CD4-positive, CD25-positive, alpha-beta regulatory T cell (primary cell): ENCODE data around the gene CCDC85B. TPM values are rescaled to one million over a fixed set of nuclear protein-coding genes. Genes with fewer than 3 reads are reported as not detected.

ENCODE experiments used
- ATAC-seq, 2 donors: fragments of 150-1000 bp; cut with Tn5 transposase; one replicate each; pipeline ENCODE4 v1.10.0; 2021; ENCODE audit warnings: low read depth in 2 of 2, moderate number of reproducible peaks in 2 of 2, moderate library complexity in 1 of 2
- DNase-seq, 3 donors: peaks; one replicate each; pipeline versions ENCODE4 v3.0.0 to v3.0.0-alpha.2; 2012 to 2022; ENCODE audit warnings: mixed read lengths in 1 of 3
- H3K27ac ChIP-seq: one replicate; pipeline ENCODE4 v1.7.0; 2013; ENCODE audit warnings: mild to moderate bottlenecking, low read length; ENCODE audit not compliant: insufficient read depth, poor library complexity, severe bottlenecking
- H3K27me3 ChIP-seq: one replicate; pipeline ENCODE4 v1.7.0; 2013; ENCODE audit warnings: low read length; ENCODE audit not compliant: control insufficient read depth, insufficient read depth
- H3K36me3 ChIP-seq: one replicate; pipeline ENCODE4 v1.7.0; 2013; ENCODE audit warnings: mild to moderate bottlenecking, low read length, moderate library complexity; ENCODE audit not compliant: control insufficient read depth, insufficient read depth
- H3K4me1 ChIP-seq: 2 replicates; pipeline ENCODE4 v1.7.0; 2013; ENCODE audit warnings: mild to moderate bottlenecking, low read length; ENCODE audit not compliant: insufficient read depth, control insufficient read depth, poor library complexity, severe bottlenecking
- H3K4me3 ChIP-seq: one replicate; pipeline ENCODE4 v1.7.0; 2013; ENCODE audit warnings: low read depth, mild to moderate bottlenecking, low read length, moderate library complexity
- H3K9me3 ChIP-seq, 2 experiments: 1 replicate in 1 of 2; 2 replicates in 1 of 2; pipeline ENCODE4 v1.7.0; 2013; ENCODE audit warnings: low read length in 2 of 2, mild to moderate bottlenecking in 1 of 2, moderate library complexity in 1 of 2; ENCODE audit not compliant: control insufficient read depth in 2 of 2
- H3K27ac Mint-ChIP-seq, 3 donors: one replicate each; pipeline ENCODE4 v1.8.0; 2020 to 2022; ENCODE audit warnings: mild to moderate bottlenecking in 3 of 3, mixed read lengths in 3 of 3, moderate library complexity in 2 of 3
- H3K27me3 Mint-ChIP-seq: one replicate; pipeline ENCODE4 v1.8.0; 2022; ENCODE audit warnings: mild to moderate bottlenecking, mixed read lengths
- H3K36me3 Mint-ChIP-seq: one replicate; pipeline ENCODE4 v1.8.0; 2020; ENCODE audit warnings: mixed read lengths
- H3K4me1 Mint-ChIP-seq, 4 donors: one replicate each; pipeline ENCODE4 v1.8.0; 2020 to 2022; ENCODE audit warnings: mixed read lengths in 4 of 4, mild to moderate bottlenecking in 1 of 4
- H3K4me3 Mint-ChIP-seq, 4 donors: one replicate each; pipeline ENCODE4 v1.8.0; 2020 to 2022; ENCODE audit warnings: mild to moderate bottlenecking in 4 of 4, mixed read lengths in 4 of 4, moderate library complexity in 3 of 4
- H3K9me3 Mint-ChIP-seq, 7 donors: one replicate each; pipeline ENCODE4 v1.8.0; 2020 to 2022; ENCODE audit warnings: mixed read lengths in 7 of 7, mild to moderate bottlenecking in 3 of 7, moderate library complexity in 2 of 7
- polyA plus RNA-seq, 4 donors: library from polyadenylated mRNA; unstranded; fragments of 300-500 nt; fragmentation: Illumina TruSeq; gene quantifications; one replicate each; pipeline ENCODE4 v1.2.3, GENCODE V29; 2021
- total RNA-seq: library from RNA; stranded (reverse); gene quantifications from one replicate; pipeline ENCODE4 v1.2.3, GENCODE V29; 2022

The CCDC85B gene
- total and polyA plus RNA-seq, 5 donors from 2014 or later, result 20.7 to 74.0 (median 62.1) TPM

DNA sequence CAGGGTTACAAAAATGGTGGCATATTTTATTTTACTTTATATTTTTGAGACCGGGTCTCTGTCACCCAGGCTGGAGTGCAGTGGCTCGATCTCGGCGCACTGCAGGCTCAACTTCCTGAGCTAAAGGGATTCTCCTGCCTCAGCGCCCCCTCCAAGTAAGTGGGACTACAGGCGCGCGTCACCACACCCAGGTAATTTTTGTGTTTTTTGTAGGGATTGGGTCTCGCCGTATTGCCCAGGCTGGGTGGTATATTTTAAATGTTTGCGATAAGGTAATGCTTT is 10.4 kb downstream of the CCDC85B start:
- H3K9me3 ChIP-seq, result no peaks in the 10 kb centered on the region
- peaks cover 3% of the 10 kb centered on the region for H3K27me3 ChIP-seq
- H3K27ac Mint-ChIP-seq, result peak overlapping the region in 2 of 3 donors; percentile 77 to 81
- no peak for ATAC-seq
- H3K36me3 Mint-ChIP-seq, result no peaks in the 10 kb centered on the region
- peaks cover 22% of the 10 kb centered on the region for H3K4me1 ChIP-seq
- H3K4me1 Mint-ChIP-seq, result peaks cover 0 to 19% (median 5%) of the 10 kb centered on the region in 4 donors
- H3K9me3 Mint-ChIP-seq, result peaks cover 0 to 2% (median 0%) of the 10 kb centered on the region in 7 donors
- H3K36me3 ChIP-seq, result no peaks in the 10 kb centered on the region
- H3K27me3 Mint-ChIP-seq, result peaks cover 29% of the 10 kb centered on the region
- H3K4me3 ChIP-seq, result peak overlapping the region; percentile 41
- DNase-seq, result no peak
- peak overlapping the region; percentile 41 for H3K27ac ChIP-seq
- H3K4me3 Mint-ChIP-seq, result peak overlapping the region; percentile 21 to 78 (median 74)

DNA sequence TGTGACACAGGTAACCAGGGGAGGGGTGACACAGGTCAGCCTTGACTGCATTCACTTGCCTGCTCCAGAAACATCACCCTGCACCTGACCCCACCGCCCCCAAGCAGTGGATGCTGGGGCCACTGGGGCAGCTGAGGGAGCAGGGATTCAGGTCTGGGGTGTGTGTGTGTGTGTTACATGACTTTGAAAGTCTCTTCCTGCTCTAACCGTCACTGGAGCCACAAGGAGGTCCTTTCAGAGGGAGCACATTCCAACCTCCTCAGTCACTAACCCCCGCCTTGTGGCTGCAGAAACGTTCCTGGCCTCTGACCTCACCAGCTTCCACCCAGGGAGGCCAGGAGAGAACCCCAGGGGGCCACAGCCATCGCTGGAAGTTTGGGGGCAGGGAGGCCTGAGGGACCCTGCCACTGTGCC is 12.6 kb downstream of the CCDC85B start:
- Histone ChIP-seq H3K36me3 (no peaks in the 10 kb centered on the region), H3K27me3 (peaks cover 9% of the 10 kb centered on the region), H3K27ac (no peak overlapping the region), H3K9me3 (no peaks in the 10 kb centered on the region), H3K4me1 (peaks cover 22% of the 10 kb centered on the region), H3K4me3 (no peak overlapping the region)
- no peak for ATAC-seq
- Mint-ChIP-seq H3K27ac (no peak overlapping the region), H3K4me3 (peak overlapping the region in 1 of 4 donors; percentile 72), H3K27me3 (peaks cover 32% of the 10 kb centered on the region), H3K9me3 (peaks cover 0 to 2% (median 0%) of the 10 kb centered on the region in 7 donors), H3K36me3 (no peaks in the 10 kb centered on the region), H3K4me1 (peaks cover 0 to 12% (median 5%) of the 10 kb centered on the region in 4 donors)
- no peak for DNase-seq

DNA sequence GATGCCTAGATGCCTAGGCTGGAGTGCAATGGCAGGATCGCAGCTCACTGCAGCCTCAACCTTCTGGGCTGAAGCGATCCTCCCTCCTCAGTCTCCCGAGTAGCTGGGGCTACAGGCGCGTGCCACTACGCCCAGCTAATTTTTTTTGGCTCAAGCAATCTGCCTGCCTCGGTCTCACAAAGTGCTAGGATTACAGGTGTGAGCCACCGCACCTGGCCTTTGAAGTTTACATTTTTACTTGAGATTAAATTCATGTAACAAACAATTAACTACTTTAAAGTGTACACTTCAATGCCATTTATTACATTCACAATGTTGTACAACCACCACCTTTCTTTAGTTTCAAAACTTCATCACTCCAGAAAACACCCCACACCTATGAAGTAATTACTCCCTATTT is 13.2 kb downstream of the CCDC85B start:
- DNase-seq (no peak), ATAC-seq (no peak)
- H3K4me3 ChIP-seq, result no peak overlapping the region
- H3K4me1 Mint-ChIP-seq, result peaks cover 0 to 10% (median 5%) of the 10 kb centered on the region in 4 donors
- peaks cover 22% of the 10 kb centered on the region for H3K4me1 ChIP-seq
- H3K36me3 ChIP-seq, result no peaks in the 10 kb centered on the region
- H3K36me3 Mint-ChIP-seq, result no peaks in the 10 kb centered on the region
- H3K4me3 Mint-ChIP-seq, result peak overlapping the region in 2 of 4 donors; percentile 1 to 39
- H3K27ac Mint-ChIP-seq, result peak overlapping the region in 1 of 3 donors; percentile 56
- H3K27ac ChIP-seq, result no peak overlapping the region
- H3K27me3 Mint-ChIP-seq, result peaks cover 35% of the 10 kb centered on the region
- peaks cover 0 to 1% (median 0%) of the 10 kb centered on the region in 7 donors for H3K9me3 Mint-ChIP-seq
- peaks cover 9% of the 10 kb centered on the region for H3K27me3 ChIP-seq
- no peaks in the 10 kb centered on the region for H3K9me3 ChIP-seq

DNA sequence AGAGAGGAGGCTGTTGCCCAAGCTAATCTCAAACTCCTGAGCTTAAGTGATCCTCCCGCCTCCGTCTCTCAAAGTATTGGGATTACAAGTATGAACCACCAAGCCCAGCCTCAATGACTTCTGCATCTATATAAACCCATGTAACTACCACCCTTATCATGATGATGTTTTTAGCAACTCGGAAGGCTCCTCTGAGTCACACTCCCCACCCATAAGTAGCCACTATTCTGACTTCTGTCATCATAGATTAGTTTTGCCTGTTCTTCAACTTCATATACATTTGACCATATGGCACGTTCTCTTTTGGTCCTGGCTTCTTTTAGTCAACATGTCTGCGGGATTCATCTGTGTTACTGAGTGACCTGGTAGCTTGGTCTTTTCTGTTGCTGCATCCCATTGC is 16.1 kb downstream of the CCDC85B start:
- Histone ChIP-seq H3K9me3 (no peaks in the 10 kb centered on the region), H3K27ac (no peak overlapping the region), H3K27me3 (peaks cover 9% of the 10 kb centered on the region), H3K4me3 (no peak overlapping the region), H3K36me3 (no peaks in the 10 kb centered on the region), H3K4me1 (no peaks in the 10 kb centered on the region)
- Mint-ChIP-seq H3K27me3 (peaks cover 32% of the 10 kb centered on the region), H3K4me3 (peak overlapping the region in 1 of 4 donors; percentile 32), H3K9me3 (no peaks in the 10 kb centered on the region), H3K36me3 (no peaks in the 10 kb centered on the region), H3K4me1 (peaks cover 0 to 7% (median 1%) of the 10 kb centered on the region in 4 donors), H3K27ac (no peak overlapping the region)
- ATAC-seq (no peak), DNase-seq (no peak)

DNA sequence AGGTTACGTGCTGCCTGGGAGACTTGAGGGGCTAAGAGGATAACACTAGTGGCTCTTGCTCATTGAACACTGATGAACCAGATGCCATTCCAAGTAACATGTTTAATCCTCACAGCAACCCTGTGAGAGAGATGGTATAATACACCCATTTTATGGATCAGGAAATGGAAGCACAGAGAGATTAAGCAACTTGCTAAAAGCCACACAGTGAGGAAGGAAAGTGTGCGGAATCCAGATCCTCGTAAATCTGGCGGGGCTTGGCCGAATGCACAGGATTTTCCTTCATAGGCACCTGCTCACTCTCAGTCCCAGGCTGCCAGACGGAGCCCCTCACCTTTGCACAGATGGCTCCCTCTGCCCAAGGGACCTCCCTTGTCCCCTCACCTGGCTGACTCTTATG is 17.4 kb downstream of the CCDC85B start:
- H3K4me1 Mint-ChIP-seq, result peaks cover 0 to 7% (median 1%) of the 10 kb centered on the region in 4 donors
- no peaks in the 10 kb centered on the region for H3K4me1 ChIP-seq
- H3K27me3 ChIP-seq, result peaks cover 9% of the 10 kb centered on the region
- DNase-seq (no peak), ATAC-seq (no peak)
- H3K4me3 Mint-ChIP-seq, result no peak overlapping the region
- peaks cover 26% of the 10 kb centered on the region for H3K27me3 Mint-ChIP-seq
- H3K36me3 ChIP-seq, result no peaks in the 10 kb centered on the region
- no peaks in the 10 kb centered on the region for H3K36me3 Mint-ChIP-seq
- H3K27ac Mint-ChIP-seq, result no peak overlapping the region
- no peak overlapping the region for H3K4me3 ChIP-seq
- H3K9me3 Mint-ChIP-seq, result no peaks in the 10 kb centered on the region
- no peaks in the 10 kb centered on the region for H3K9me3 ChIP-seq
- H3K27ac ChIP-seq, result no peak overlapping the region

DNA sequence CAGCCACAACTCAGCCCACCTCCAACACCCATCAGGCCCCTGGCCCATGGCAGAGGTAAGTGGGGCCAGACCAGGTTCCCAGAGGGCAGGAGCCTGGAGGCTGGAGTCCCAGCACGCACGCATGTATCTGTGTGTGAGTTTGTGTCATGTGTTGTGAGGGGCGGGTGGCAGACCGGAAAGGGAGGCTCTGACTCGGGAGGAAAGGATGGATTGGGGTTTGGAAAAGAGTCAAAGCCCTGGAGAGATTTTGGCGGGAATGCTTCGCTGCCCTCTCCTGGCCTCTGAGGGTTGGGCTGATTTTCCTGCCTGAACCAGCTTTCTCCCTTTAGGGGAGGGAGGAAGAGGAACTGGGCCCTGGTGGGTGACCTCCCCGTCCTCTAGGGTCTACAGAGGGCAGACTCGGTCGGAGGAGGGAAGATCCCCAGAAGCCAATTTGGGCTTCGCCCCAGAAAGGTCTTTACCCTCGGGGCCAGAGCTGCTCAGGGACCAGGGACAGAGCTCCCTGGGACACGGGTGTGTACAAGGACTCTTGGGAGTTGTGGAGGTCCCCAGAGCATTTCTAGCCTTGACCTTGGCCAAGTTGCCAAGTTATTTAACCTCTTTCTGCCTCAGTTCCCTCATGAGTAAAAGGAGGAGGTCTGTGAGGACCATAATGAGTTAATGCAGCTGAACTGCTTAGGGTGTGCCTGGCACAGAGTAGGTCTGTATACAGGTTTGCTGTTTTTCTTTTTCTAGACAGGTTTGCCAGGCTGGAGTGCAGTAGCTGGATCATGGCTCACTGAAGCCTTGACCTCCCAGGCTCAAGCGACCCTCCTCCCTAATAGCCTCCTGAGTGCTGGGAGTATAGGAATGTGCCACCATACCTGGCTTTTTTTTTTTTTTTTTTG is 21.5 kb downstream of the CCDC85B start:
- no peaks in the 10 kb centered on the region for H3K9me3 ChIP-seq
- Mint-ChIP-seq H3K27ac (no peak overlapping the region), H3K4me3 (peak overlapping the region in 1 of 4 donors; percentile 7), H3K9me3 (no peaks in the 10 kb centered on the region), H3K27me3 (peaks cover 18% of the 10 kb centered on the region), H3K36me3 (no peaks in the 10 kb centered on the region), H3K4me1 (peaks cover 0 to 28% (median 17%) of the 10 kb centered on the region in 4 donors)
- ATAC-seq (no peak), DNase-seq (no peak)
- H3K27ac ChIP-seq, result no peak overlapping the region
- H3K36me3 ChIP-seq, result no peaks in the 10 kb centered on the region
- H3K4me1 ChIP-seq, result peaks cover 14% of the 10 kb centered on the region
- peaks cover 3% of the 10 kb centered on the region for H3K27me3 ChIP-seq
- H3K4me3 ChIP-seq, result no peak overlapping the region

DNA sequence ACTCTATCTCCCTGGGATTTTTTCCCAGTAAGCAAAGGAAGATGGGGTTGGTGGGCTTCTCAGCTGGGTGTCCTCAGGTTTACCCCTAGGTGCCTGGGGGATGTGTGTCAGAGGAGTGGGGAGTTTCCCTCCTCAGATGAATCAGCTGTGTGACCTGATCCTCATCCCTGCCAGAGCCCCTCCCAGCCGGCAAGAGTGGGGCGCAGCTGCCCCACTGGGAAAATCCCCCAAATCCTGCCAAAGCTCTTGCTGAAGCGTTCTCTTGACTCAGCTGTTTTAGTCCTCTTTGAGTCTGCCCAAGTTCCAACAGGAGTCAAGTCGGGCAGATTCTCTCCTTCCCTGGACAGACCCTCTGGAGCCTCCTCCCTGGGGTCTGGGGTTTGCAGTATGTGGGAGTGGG is 22.4 kb downstream of the CCDC85B start:
- no peak overlapping the region for H3K4me3 ChIP-seq
- H3K27ac ChIP-seq, result no peak overlapping the region
- H3K27me3 ChIP-seq, result peaks cover under 1% of the 10 kb centered on the region
- no peak for DNase-seq
- ATAC-seq, result no peak
- no peaks in the 10 kb centered on the region for H3K36me3 Mint-ChIP-seq
- no peak overlapping the region for H3K4me3 Mint-ChIP-seq
- H3K36me3 ChIP-seq, result no peaks in the 10 kb centered on the region
- H3K9me3 Mint-ChIP-seq, result no peaks in the 10 kb centered on the region
- H3K4me1 ChIP-seq, result peaks cover 23% of the 10 kb centered on the region
- peaks cover 12% of the 10 kb centered on the region for H3K27me3 Mint-ChIP-seq
- H3K4me1 Mint-ChIP-seq, result peaks cover 0 to 35% (median 19%) of the 10 kb centered on the region in 4 donors
- H3K9me3 ChIP-seq, result no peaks in the 10 kb centered on the region
- peak overlapping the region in 1 of 3 donors; percentile 71 for H3K27ac Mint-ChIP-seq
